ENCODE data around the gene PAIP1.

- TF ChIP-seq CTCF (conservative IDR thresholded peaks at IDR 0.05; ENCODE audit: low read length) (no peak), EZH2phosphoT487 (IDR thresholded peaks at IDR 0.05; ENCODE audit: borderline replicate concordance, low read depth, low read length) (no peak)
Observed at GRCh38 chr5:43603344-43604217, 46.7 kb upstream of the PAIP1 start.

All from OCI-LY7 (cell line).